Esophagus squamous epithelium (tissue), 5 donors: ENCODE data around the gene ASPA. TPM values are rescaled to one million over a fixed set of nuclear protein-coding genes. Genes with fewer than 3 reads are reported as not detected.

Source experiments
- DNase-seq: peaks from one replicate; lab custom pipeline; 2025; lab: John Stamatoyannopoulos, UW
- H3K27ac ChIP-seq, 4 donors: fragments of 200-600 bp; sonication (generic); one replicate each; pipeline ENCODE4 v1.5.1; 2016 to 2019; ENCODE audit warnings: mild to moderate bottlenecking in 1 of 4
- H3K27me3 ChIP-seq, 4 donors: fragments of 200-600 bp; sonication (generic); 1 replicate in 3 of 4; 2 replicates in 1 of 4; pipeline versions ENCODE4 v1.5.1 to v1.6.0; 2017 to 2021; ENCODE audit warnings: antibody characterized with exemption in 1 of 4
- H3K36me3 ChIP-seq, 3 donors: fragments of 200-600 bp; sonication (generic); one replicate each; pipeline ENCODE4 v1.5.1; 2016 to 2019
- H3K4me1 ChIP-seq, 3 donors: fragments of 200-600 bp; sonication (generic); one replicate each; pipeline ENCODE4 v1.5.1; 2017 to 2019
- H3K4me3 ChIP-seq, 4 donors: fragments of 200-600 bp; sonication (generic); 1 replicate in 3 of 4; 2 replicates in 1 of 4; pipeline ENCODE4 v1.5.1; 2016 to 2019; ENCODE audit warnings: mild to moderate bottlenecking in 2 of 4, moderate library complexity in 1 of 4
- H3K9me3 ChIP-seq, 3 donors: fragments of 200-600 bp; sonication (generic); one replicate each; pipeline ENCODE4 v1.5.1; 2016 to 2019
- CTCF ChIP-seq, 6 experiments: fragments of 450-650 bp in 4 of 6; fragments of 200-600 bp in 2 of 6; sonication (generic) in 2 of 6; IDR thresholded peaks; one replicate each; pipeline ENCODE4 v1.5.1; 2016 to 2019; ENCODE audit warnings: antibody characterized with exemption in 6 of 6, mild to moderate bottlenecking in 4 of 6, moderate library complexity in 4 of 6
- POLR2A ChIP-seq, 4 donors: fragments of 450-650 bp; IDR thresholded peaks; one replicate each; pipeline ENCODE4 v1.6.1; 2017; ENCODE audit warnings: antibody characterized with exemption in 4 of 4, mild to moderate bottlenecking in 4 of 4, moderate library complexity in 3 of 4
- WGBS, 2 donors: methylation state at CpG; one replicate each; pipeline ENCODE4 v1.1.5; 2018; 5-methylcytosine and 5-hydroxymethylcytosine counted together
- intact Hi-C: fragments of 100-400 bp; cut with DNase I; formaldehyde crosslinking; loops from one replicate; pipeline ENCODE4 v1.15.0; 2022
- total RNA-seq, 4 donors: library from RNA; depleted of rRNA; stranded (reverse); fragments of >200 nt; gene quantifications; one replicate each; pipeline ENCODE4 v1.1.0, GENCODE V29; 2016
- donor health status: DM: yes; HTN: yes; CAD: no.

Gene ASPA
- total RNA-seq, 4 donors from 2014 or later, result 0.22 to 0.76 (median 0.23) TPM; not detected in 1

- intact Hi-C loops, result no loop called here
- no peaks in the 10 kb centered on the region for H3K9me3 ChIP-seq
- H3K4me3 ChIP-seq, result no peak overlapping the region
- no peak for DNase-seq
- no peak overlapping the region for H3K27ac ChIP-seq
- no peaks in the 10 kb centered on the region for H3K36me3 ChIP-seq
- TF ChIP-seq POLR2A (IDR thresholded peaks at IDR 0.05) (no peak), CTCF (IDR thresholded peaks at IDR 0.05) (no peak)
- H3K4me1 ChIP-seq, result peaks cover 0 to 18% (median 0%) of the 10 kb centered on the region in 3 donors
- WGBS, 2 donors, result 75 to 86% methylated on average over 4 to 8 of the region's 14 CpGs
- H3K27me3 ChIP-seq, result peaks cover 0 to 22% (median 0%) of the 10 kb centered on the region in 4 donors
These were observed 52.6 kb downstream of the ASPA start for GRCh38 chr17:3528403-3528851.

DNA sequence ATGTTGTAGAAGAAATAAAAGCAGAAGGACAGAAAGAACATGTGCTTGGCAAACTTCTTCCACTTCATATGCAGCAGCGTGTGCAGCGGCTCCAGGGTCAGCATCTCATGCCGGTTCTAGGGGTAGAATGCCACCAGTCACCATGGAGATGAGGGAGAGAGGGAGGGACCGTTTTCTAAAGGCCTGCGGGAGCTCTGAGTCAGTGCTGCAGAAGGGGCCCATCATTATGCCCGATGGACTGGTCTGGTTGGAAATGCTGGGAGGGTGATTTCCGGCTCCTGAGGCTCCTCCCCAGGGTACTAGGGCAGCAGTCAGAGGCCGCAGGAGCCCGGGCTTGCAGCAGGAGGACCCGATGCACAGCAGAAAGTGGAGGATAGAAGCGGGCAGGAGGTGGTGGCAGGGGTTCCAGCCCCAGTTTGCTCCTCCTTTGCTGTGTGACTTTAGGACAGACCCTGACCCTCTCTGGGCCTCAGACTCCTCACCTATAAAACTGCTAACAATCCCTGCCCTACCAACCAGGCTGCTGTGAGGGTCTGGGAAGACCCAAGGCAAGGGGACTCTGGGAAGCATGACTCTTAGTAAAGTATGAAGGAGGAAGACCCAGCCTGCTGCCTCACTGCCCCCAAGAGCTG, 53.2 kb downstream of the ASPA start:
- Histone ChIP-seq H3K4me1 (peaks cover 0 to 18% (median 0%) of the 10 kb centered on the region in 3 donors), H3K27ac (no peak overlapping the region), H3K36me3 (no peaks in the 10 kb centered on the region), H3K27me3 (peaks cover 0 to 22% (median 0%) of the 10 kb centered on the region in 4 donors), H3K9me3 (no peaks in the 10 kb centered on the region), H3K4me3 (no peak overlapping the region)
- WGBS, 2 donors, result 52 to 63% methylated on average over 9 of the region's 11 CpGs
- DNase-seq, result no peak
- no peak for TF ChIP-seq POLR2A (IDR thresholded peaks at IDR 0.05)
- no peak for TF ChIP-seq CTCF (IDR thresholded peaks at IDR 0.05)
- intact Hi-C loops, result no loop called here

GRCh38 chr17:3529817-3530741, 54.3 kb downstream of the ASPA start:
- Histone ChIP-seq H3K27ac (peak overlapping the region in 1 of 4 donors; percentile 59), H3K27me3 (peaks cover 0 to 31% (median 0%) of the 10 kb centered on the region in 4 donors), H3K4me3 (no peak overlapping the region), H3K4me1 (peaks cover 0 to 24% (median 0%) of the 10 kb centered on the region in 3 donors), H3K9me3 (no peaks in the 10 kb centered on the region), H3K36me3 (no peaks in the 10 kb centered on the region)
- no peak for DNase-seq
- 52 to 66% methylated on average over 8 to 16 of the region's 32 CpGs for WGBS, 2 donors
- intact Hi-C loops, result no loop called here
- TF ChIP-seq CTCF (IDR thresholded peaks at IDR 0.05) (no peak), POLR2A (IDR thresholded peaks at IDR 0.05) (no peak)

- DNase-seq, result no peak
- intact Hi-C loops, result no loop called here
- H3K4me1 ChIP-seq, result peaks cover 0 to 35% (median 0%) of the 10 kb centered on the region in 3 donors
- H3K4me3 ChIP-seq, result no peak overlapping the region
- H3K9me3 ChIP-seq, result no peaks in the 10 kb centered on the region
- no peak for TF ChIP-seq CTCF (IDR thresholded peaks at IDR 0.05)
- TF ChIP-seq POLR2A (IDR thresholded peaks at IDR 0.05), result no peak
- peak overlapping the region in 1 of 4 donors; percentile 59 for H3K27ac ChIP-seq
- no peaks in the 10 kb centered on the region for H3K36me3 ChIP-seq
- 80 to 89% methylated on average over 1 to 5 of the region's 21 CpGs for WGBS, 2 donors
- H3K27me3 ChIP-seq, result peaks cover 0 to 43% (median 0%) of the 10 kb centered on the region in 4 donors
These were observed 55.7 kb downstream of the ASPA start for GRCh38 chr17:3531266-3532101.
